H7 (cell line): ENCODE data around the gene TTLL11. TPM values are rescaled to one million over a fixed set of nuclear protein-coding genes. Genes with fewer than 3 reads are reported as not detected.

Experiments used
- DNase-seq: peaks from one replicate; pipeline ENCODE4 v3.0.0; 2012
- H3K27me3 ChIP-seq: 2 replicates; pipeline ENCODE4 v1.6.0; 2011; ENCODE audit warnings: mild to moderate bottlenecking, low read length; ENCODE audit not compliant: control insufficient read depth, insufficient read depth
- H3K36me3 ChIP-seq: replicated peaks from 2 replicates; pipeline ENCODE4 v1.5.1; 2011; ENCODE audit warnings: low read length; ENCODE audit not compliant: control insufficient read depth, insufficient read depth
- H3K4me3 ChIP-seq: 2 replicates; pipeline ENCODE4 v1.5.1; 2011; ENCODE audit warnings: low read depth, mild to moderate bottlenecking, control low read depth, low read length, moderate library complexity; ENCODE audit not compliant: insufficient read depth
- total RNA-seq: library from RNA; depleted of rRNA; stranded (reverse); fragments of >200 nt; shearing (Covaris generic); gene quantifications from 2 replicates; pipeline ENCODE4 v1.2.3, GENCODE V29; 2014

TTLL11 gene
- total RNA-seq, 1 experiment from 2014 or later = 0.97 TPM

- no peak overlapping the region for H3K4me3 ChIP-seq
- no peak for DNase-seq
- no peaks in the 10 kb centered on the region for H3K27me3 ChIP-seq
- peaks cover 8% of the 10 kb centered on the region for H3K36me3 ChIP-seq
Observed at GRCh38 chr9:121785673-121786542, 307.2 kb downstream of the TTLL11 start.

- no peaks in the 10 kb centered on the region for H3K27me3 ChIP-seq
- H3K36me3 ChIP-seq = peaks cover 8% of the 10 kb centered on the region
- H3K4me3 ChIP-seq = no peak overlapping the region
- DNase-seq = peak; percentile 80
Observed at GRCh38 chr9:121784731-121785411, 308.2 kb downstream of the TTLL11 start.

DNA sequence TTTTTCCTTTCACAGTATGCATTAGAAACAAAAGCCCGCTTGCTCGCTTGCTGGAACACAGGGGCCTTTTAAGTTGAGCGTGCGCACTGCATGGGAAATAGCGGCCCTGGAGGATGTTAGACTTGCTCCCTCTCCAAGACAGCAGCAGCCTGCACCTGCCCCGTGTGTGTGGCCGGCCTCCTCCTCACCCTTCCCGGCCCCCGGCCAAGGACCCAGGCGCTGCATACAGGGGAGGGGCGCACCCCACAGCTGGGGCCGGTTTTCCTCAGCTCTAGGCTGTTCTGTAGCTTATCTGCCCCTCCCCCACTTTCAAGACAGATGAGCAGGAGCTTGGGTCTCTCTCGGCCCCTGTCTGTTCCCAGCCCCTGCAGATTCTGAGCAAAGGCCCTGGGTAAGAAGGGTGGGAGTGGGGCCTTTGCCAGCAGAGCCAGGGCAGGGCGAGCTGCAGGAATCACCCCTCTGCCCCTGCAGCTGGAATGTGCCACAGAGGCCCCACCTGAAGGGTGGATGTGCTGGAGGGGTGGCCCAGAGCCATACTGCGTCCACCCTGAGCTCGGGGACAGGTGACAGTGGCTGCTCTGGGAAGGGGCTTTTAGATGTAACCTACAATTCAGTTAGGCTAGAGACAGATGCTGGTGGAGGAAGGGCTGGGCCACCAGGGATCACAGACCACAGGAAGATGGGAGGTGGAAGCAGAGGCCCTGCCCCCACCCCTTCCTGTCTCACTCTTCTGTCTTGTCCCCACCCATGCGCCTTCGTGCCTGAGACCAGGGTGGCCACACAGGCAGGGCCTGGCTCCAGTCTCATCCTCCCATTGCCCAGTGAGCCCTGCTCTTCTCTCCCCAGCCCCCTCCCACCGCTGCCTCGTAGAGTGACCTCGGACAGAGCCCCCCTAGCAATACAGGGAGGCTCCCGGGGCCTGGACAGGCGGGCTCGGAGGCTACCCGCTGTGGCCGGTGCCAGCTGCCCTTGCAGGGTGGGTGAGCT lies 309.3 kb downstream of the TTLL11 start:
- H3K27me3 ChIP-seq = no peaks in the 10 kb centered on the region
- DNase-seq = peak; percentile 86
- no peak overlapping the region for H3K4me3 ChIP-seq
- H3K36me3 ChIP-seq = peaks cover 8% of the 10 kb centered on the region

- DNase-seq = no peak
- H3K4me3 ChIP-seq = no peak overlapping the region
- peaks cover 8% of the 10 kb centered on the region for H3K36me3 ChIP-seq
- no peaks in the 10 kb centered on the region for H3K27me3 ChIP-seq
Observed at GRCh38 chr9:121783111-121783510, 310.0 kb downstream of the TTLL11 start.

- no peak for DNase-seq
- H3K27me3 ChIP-seq = no peaks in the 10 kb centered on the region
- H3K4me3 ChIP-seq = no peak overlapping the region
- H3K36me3 ChIP-seq = peaks cover 8% of the 10 kb centered on the region
Observed at GRCh38 chr9:121782514-121783110, 310.5 kb downstream of the TTLL11 start.

GRCh38 chr9:121781701-121782464 lies 311.2 kb downstream of the TTLL11 start:
- H3K36me3 ChIP-seq = peaks cover 10% of the 10 kb centered on the region
- H3K27me3 ChIP-seq = no peaks in the 10 kb centered on the region
- H3K4me3 ChIP-seq = no peak overlapping the region
- no peak for DNase-seq

DNA sequence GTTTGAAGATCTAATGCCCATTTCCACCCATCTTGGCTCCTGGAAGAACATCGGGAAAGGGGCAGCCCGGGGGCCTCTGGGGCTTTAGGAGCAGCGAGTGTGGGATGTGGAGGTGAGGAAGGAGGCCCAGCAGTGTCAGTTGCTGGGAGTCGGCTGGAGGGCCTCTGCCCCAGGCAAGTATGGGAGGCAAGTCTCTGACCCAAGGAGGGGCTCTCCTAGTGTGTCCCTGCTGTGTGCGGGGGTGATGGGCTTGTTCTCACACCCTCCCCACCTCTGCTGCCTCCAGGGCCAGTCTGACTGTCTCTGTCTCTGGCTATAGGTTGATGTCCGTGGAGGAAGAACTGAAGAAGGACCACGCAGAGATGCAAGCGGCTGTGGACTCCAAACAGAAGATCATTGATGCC lies 312.0 kb downstream of the TTLL11 start:
- peaks cover 11% of the 10 kb centered on the region for H3K36me3 ChIP-seq
- no peak for DNase-seq
- H3K4me3 ChIP-seq = no peak overlapping the region
- no peaks in the 10 kb centered on the region for H3K27me3 ChIP-seq

GRCh38 chr9:121780177-121781040 lies 312.7 kb downstream of the TTLL11 start:
- Histone ChIP-seq H3K27me3 (no peaks in the 10 kb centered on the region), H3K36me3 (peaks cover 11% of the 10 kb centered on the region), H3K4me3 (no peak overlapping the region)
- DNase-seq = no peak

GRCh38 chr9:121779381-121780117 lies 313.6 kb downstream of the TTLL11 start:
- H3K4me3 ChIP-seq = no peak overlapping the region
- no peak for DNase-seq

GRCh38 chr9:121778252-121779225 lies 314.6 kb downstream of the TTLL11 start:
- Histone ChIP-seq H3K36me3 (peaks cover 11% of the 10 kb centered on the region), H3K4me3 (no peak overlapping the region), H3K27me3 (no peaks in the 10 kb centered on the region)
- no peak for DNase-seq

More at GRCh38 chr9:121779381-121780117, 313.6 kb downstream of the TTLL11 start:
- H3K36me3 ChIP-seq = peaks cover 11% of the 10 kb centered on the region
- H3K27me3 ChIP-seq = no peaks in the 10 kb centered on the region
